K562 (cell line): ENCODE results near the gene NKD1. TPM values are rescaled to one million over a fixed set of nuclear protein-coding genes. Genes with fewer than 3 reads are reported as not detected.

Experiments
- ATAC-seq: fragments of 200-7000 bp; cut with Tn5 transposase; 3 replicates; pipeline ENCODE4 v1.9.1; 2020; ENCODE audit warnings: moderate library complexity
- BruUV-seq: library from RNA; stranded (reverse); fragments of 400-500 nt; replicated peaks from 2 replicates; lab custom pipeline; 2021; lab: Mats Ljungman, UMichigan
- CTCF ChIA-PET: fragments of 300-600 bp; formaldehyde crosslinking; extraction: SDS; loops from one replicate; lab custom pipeline; 2021; ENCODE audit warnings: low intra/inter-chr PET ratio; lab: Yijun Ruan, JAX
- POLR2A ChIA-PET: fragments of 300-600, 350-650 bp; sonication (Branson Sonifier 250); formaldehyde crosslinking; extraction: SDS; loops from one replicate; lab custom pipeline; 2021; ENCODE audit warnings: antibody characterized with exemption, inconsistent platforms; lab: Yijun Ruan, JAX
- DNase-seq, 4 experiments: peaks; one replicate each; pipeline versions ENCODE4 v3.0.0 to v3.0.0-alpha.2; 2011 to 2018; ENCODE audit warnings: low spot score in 3 of 4, mixed read lengths in 3 of 4; ENCODE audit errors: extremely low read depth in 1 of 4
- FAIRE-seq: peaks from 2 replicates; lab custom pipeline; 2011; peaks lifted over from hg19 to GRCh38; lab: Jason Lieb, UNC
- H2AFZ ChIP-seq: 2 replicates; pipeline ENCODE4 v1.6.0; 2011; ENCODE audit warnings: low read depth, low read length, control low read depth, inconsistent platforms
- H3K27ac ChIP-seq: fragments of 200-600 bp; 3 replicates; pipeline ENCODE4 v1.8.0; 2011; ENCODE audit warnings: low read depth, mild to moderate bottlenecking, control low read depth, inconsistent platforms, low read length, moderate library complexity, mixed read lengths; ENCODE audit errors: extremely low read depth
- H3K27me3 ChIP-seq, 2 experiments: fragments of 300-600 bp in 1 of 2; 2 replicates in 1 of 2; 3 replicates in 1 of 2; pipeline versions ENCODE4 v1.6.0 to v1.8.0; 2011; ENCODE audit warnings: inconsistent platforms in 2 of 2, low read length in 2 of 2, mild to moderate bottlenecking in 1 of 2, mixed read lengths in 1 of 2, moderate library complexity in 1 of 2; ENCODE audit not compliant: control insufficient read depth in 2 of 2, insufficient read depth in 2 of 2
- H3K36me3 ChIP-seq: fragments of 300-600 bp; 3 replicates; pipeline ENCODE4 v1.8.0; 2011; ENCODE audit warnings: mild to moderate bottlenecking, low read length, inconsistent platforms; ENCODE audit not compliant: control insufficient read depth, insufficient read depth
- H3K4me1 ChIP-seq, 2 experiments: fragments of 200-600 bp in 1 of 2; replicated peaks in 1 of 2; 2 replicates in 1 of 2; 3 replicates in 1 of 2; pipeline versions ENCODE4 v1.5.1 to v1.8.0; 2011; ENCODE audit warnings: inconsistent platforms in 2 of 2, low read length in 2 of 2, mild to moderate bottlenecking in 1 of 2, mixed read lengths in 1 of 2, moderate library complexity in 1 of 2; ENCODE audit not compliant: control insufficient read depth in 2 of 2, insufficient read depth in 2 of 2
- H3K4me2 ChIP-seq: 2 replicates; pipeline ENCODE4 v1.6.1; 2011; ENCODE audit warnings: low read length, control low read depth, inconsistent platforms, mixed read lengths; ENCODE audit not compliant: insufficient read depth
- H3K4me3 ChIP-seq: fragments of 200-600 bp; sonication (generic), shearing (Covaris generic); 2 replicates; pipeline ENCODE4 v1.5.1; 2016; ENCODE audit warnings: control low read depth, inconsistent platforms
- H3K79me2 ChIP-seq: fragments of 200-600 bp; 3 replicates; pipeline ENCODE4 v1.8.0; 2011; ENCODE audit warnings: low read length, inconsistent platforms; ENCODE audit not compliant: control insufficient read depth, insufficient read depth
- H3K9ac ChIP-seq, 2 experiments: 2 replicates each; pipeline versions ENCODE4 v1.6.0 to v1.6.1; 2011; ENCODE audit warnings: low read depth in 2 of 2, low read length in 2 of 2, control low read depth in 1 of 2, inconsistent platforms in 1 of 2, mild to moderate bottlenecking in 1 of 2, mixed read lengths in 1 of 2; ENCODE audit not compliant: insufficient read depth in 1 of 2
- H3K9me1 ChIP-seq: one replicate; pipeline ENCODE4 v1.6.0; 2011; ENCODE audit warnings: inconsistent platforms, mild to moderate bottlenecking, low read length, moderate library complexity; ENCODE audit not compliant: control insufficient read depth, insufficient read depth
- H3K9me3 ChIP-seq: replicated peaks from 2 replicates; pipeline ENCODE4 v1.5.1; 2011; ENCODE audit warnings: low read depth, low read length, inconsistent platforms; ENCODE audit not compliant: control insufficient read depth, insufficient read depth
- H4K20me1 ChIP-seq: replicated peaks from 2 replicates; pipeline ENCODE4 v1.6.1; 2011; ENCODE audit warnings: low read length, inconsistent platforms, mixed read lengths; ENCODE audit not compliant: control insufficient read depth, insufficient read depth
- CHCHD3 ChIP-seq: fragments of 250-450 bp; sonication (Bioruptor Pico); IDR thresholded peaks from 2 replicates; pipeline ENCODE4 v2.1.2; 2022; ENCODE audit warnings: mild to moderate bottlenecking
- FOXO4 ChIP-seq: fragments of 450-650 bp; formaldehyde crosslinking; IDR thresholded peaks from 2 replicates; pipeline ENCODE4 v1.4.0; 2020; ENCODE audit warnings: mild to moderate bottlenecking, moderate library complexity
- STAT5A ChIP-seq: IDR thresholded peaks from 2 replicates; pipeline ENCODE4 v1.6.1; 2012; ENCODE audit warnings: low read length, inconsistent platforms, borderline replicate concordance
- ZBTB49 ChIP-seq: sonication (generic); formaldehyde crosslinking; IDR thresholded peaks from 2 replicates; pipeline ENCODE4 v1.8.0; 2022; ENCODE audit warnings: missing genetic modification reagents, mild to moderate bottlenecking, borderline replicate concordance
- ZNF282 ChIP-seq: sonication (generic); formaldehyde crosslinking; IDR thresholded peaks from 2 replicates; pipeline ENCODE4 v1.8.1; 2023; ENCODE audit warnings: missing genetic modification reagents
- ZNF431 ChIP-seq: sonication (generic); formaldehyde crosslinking; IDR thresholded peaks from 2 replicates; pipeline ENCODE4 v1.8.0; 2022; ENCODE audit warnings: mild to moderate bottlenecking, missing genetic modification reagents
- ZNF57 ChIP-seq: fragments of 450-650 bp; formaldehyde crosslinking; IDR thresholded peaks from 2 replicates; pipeline ENCODE4 v1.4.0; 2020; ENCODE audit warnings: mild to moderate bottlenecking, moderate library complexity
- WGBS: fragments of 100-300 bp; shearing (Covaris generic); methylation state at CpG from one replicate; pipeline ENCODE4 v1.1.6; 2016; ENCODE audit warnings: low coverage, mixed read lengths; ENCODE audit not compliant: insufficient coverage; ENCODE audit errors: missing lambda C conversion rate; 5-methylcytosine and 5-hydroxymethylcytosine counted together
- in situ Hi-C: fragments of 300-500 bp; cut with MboI; formaldehyde crosslinking; loops from 4 replicates; pipeline ENCODE4 v1.15.0; 2018; ENCODE audit warnings: inconsistent platforms, mixed read lengths
- intact Hi-C: fragments of 100-400 bp; cut with micrococcal nuclease; formaldehyde crosslinking; loops from 2 replicates; pipeline ENCODE4 v1.14.2; 2022
- polyA plus RNA-seq, 8 experiments: library from polyadenylated mRNA; depleted of rRNA in 4 of 8; stranded (reverse) in 5 of 8; unstranded in 3 of 8; fragments of >200 nt; fragmentation: Nextera tagmentation in 2 of 8; fragmentation: Illumina TruSeq in 1 of 8; extraction: Ambion mirVana in 2 of 8; extraction: Trizol in 1 of 8; gene quantifications; 2 replicates each; pipeline versions ENCODE4 v1.2.1 to v1.2.3, GENCODE V29; 2011 to 2014; ENCODE audit warnings: inconsistent platforms in 1 of 8, missing spikeins in 1 of 8
- total RNA-seq, 7 experiments: library from RNA; depleted of rRNA in 6 of 7; stranded (reverse); fragments of >200 nt in 6 of 7; fragmentation: Illumina TruSeq in 2 of 7; extraction: Trizol in 2 of 7; gene quantifications; 2 replicates each; pipeline versions ENCODE4 v1.2.1 to v1.2.3, GENCODE V29; 2011 to 2021; ENCODE audit warnings: low replicate concordance in 1 of 7
- TF ChIP-seq, protein P1 (sequence below): fragments of 450-650 bp; IDR thresholded peaks from 2 replicates; pipeline ENCODE4 v1.6.1; 2016; ENCODE audit warnings: low read depth

Gene NKD1
- total and polyA plus RNA-seq, 9 of the 15 experiments (the other 6 are each of a cell fraction or from before 2014, with no cell fraction given): under 0.01 to 0.24 (median 0.04) TPM; not detected in 2

- Histone ChIP-seq H2AFZ (no peak overlapping the region), H3K4me1 (no peaks in the 10 kb centered on the region; a peak in 1 of 5 replicates), H3K9me1 (no peaks in the 10 kb centered on the region), H3K36me3 (no peaks in the 10 kb centered on the region), H3K4me3 (no peak overlapping the region)
- no TSS peak for BruUV-seq
- DNase-seq: no peak
- TF ChIP-seq, protein P1, sequence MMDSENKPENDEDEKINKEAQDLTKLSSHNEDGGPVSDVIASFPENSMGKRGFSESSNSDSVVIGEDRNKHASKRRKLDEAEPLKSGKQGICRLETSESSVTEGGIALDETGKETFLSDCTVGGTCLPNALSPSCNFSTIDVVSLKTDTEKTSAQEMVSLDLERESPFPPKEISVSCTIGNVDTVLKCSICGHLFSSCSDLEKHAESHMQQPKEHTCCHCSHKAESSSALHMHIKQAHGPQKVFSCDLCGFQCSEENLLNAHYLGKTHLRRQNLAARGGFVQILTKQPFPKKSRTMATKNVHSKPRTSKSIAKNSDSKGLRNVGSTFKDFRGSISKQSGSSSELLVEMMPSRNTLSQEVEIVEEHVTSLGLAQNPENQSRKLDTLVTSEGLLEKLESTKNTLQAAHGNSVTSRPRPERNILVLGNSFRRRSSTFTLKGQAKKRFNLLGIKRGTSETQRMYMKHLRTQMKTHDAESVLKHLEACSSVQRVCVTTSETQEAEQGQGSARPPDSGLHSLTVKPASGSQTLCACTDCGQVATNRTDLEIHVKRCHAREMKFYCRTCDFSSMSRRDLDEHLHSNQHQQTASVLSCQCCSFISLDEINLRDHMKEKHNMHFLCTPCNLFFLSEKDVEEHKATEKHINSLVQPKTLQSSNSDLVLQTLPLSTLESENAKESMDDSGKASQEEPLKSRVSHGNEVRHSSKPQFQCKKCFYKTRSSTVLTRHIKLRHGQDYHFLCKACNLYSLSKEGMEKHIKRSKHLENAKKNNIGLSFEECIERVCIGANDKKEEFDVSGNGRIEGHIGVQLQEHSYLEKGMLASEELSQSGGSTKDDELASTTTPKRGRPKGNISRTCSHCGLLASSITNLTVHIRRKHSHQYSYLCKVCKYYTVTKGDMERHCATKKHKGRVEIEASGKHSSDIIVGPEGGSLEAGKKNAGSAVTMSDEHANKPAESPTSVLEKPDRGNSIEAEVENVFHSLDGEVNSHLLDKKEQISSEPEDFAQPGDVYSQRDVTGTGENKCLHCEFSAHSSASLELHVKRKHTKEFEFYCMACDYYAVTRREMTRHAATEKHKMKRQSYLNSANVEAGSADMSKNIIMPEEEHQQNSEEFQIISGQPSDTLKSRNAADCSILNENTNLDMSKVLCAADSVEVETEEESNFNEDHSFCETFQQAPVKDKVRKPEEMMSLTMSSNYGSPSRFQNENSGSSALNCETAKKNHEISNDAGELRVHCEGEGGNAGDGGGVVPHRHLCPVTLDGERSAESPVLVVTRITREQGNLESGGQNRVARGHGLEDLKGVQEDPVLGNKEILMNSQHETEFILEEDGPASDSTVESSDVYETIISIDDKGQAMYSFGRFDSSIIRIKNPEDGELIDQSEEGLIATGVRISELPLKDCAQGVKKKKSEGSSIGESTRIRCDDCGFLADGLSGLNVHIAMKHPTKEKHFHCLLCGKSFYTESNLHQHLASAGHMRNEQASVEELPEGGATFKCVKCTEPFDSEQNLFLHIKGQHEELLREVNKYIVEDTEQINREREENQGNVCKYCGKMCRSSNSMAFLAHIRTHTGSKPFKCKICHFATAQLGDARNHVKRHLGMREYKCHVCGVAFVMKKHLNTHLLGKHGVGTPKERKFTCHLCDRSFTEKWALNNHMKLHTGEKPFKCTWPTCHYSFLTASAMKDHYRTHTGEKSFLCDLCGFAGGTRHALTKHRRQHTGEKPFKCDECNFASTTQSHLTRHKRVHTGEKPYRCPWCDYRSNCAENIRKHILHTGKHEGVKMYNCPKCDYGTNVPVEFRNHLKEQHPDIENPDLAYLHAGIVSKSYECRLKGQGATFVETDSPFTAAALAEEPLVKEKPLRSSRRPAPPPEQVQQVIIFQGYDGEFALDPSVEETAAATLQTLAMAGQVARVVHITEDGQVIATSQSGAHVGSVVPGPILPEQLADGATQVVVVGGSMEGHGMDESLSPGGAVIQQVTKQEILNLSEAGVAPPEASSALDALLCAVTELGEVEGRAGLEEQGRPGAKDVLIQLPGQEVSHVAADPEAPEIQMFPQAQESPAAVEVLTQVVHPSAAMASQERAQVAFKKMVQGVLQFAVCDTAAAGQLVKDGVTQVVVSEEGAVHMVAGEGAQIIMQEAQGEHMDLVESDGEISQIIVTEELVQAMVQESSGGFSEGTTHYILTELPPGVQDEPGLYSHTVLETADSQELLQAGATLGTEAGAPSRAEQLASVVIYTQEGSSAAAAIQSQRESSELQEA: no peak
- TF ChIP-seq ZNF57 (no peak), CHCHD3 (CRISPR knock-in tag) (no peak), ZNF431 (CRISPR knock-in tag) (no peak), STAT5A (no peak), ZBTB49 (CRISPR knock-in tag) (no peak), ZNF282 (no peak), FOXO4 (CRISPR knock-in tag) (no peak)
- TF ChIP-seq, all 486 proteins: peak for 0
- ChIA-PET POLR2A (interaction anchor here (0.5 kb wide), 2 partner anchors 10 to 618 kb away, joined by 3 read pairs; no protein-coding TSS in a partner anchor), CTCF (no interaction called here)
- FAIRE-seq: no peak
- H3K79me2 ChIP-seq: no peaks in the 10 kb centered on the region
- intact Hi-C loops (no loop called here), in situ Hi-C loops (no loop called here)
- H3K27me3 ChIP-seq: peaks cover 6 to 16% of the 10 kb centered on the region in 2 experiments; a peak in 2 of 5 replicates
- no peak overlapping the region for H3K4me2 ChIP-seq
- ATAC-seq: no peak
- no peak overlapping the region for H3K27ac ChIP-seq
- H3K9ac ChIP-seq: no peak overlapping the region
- H3K9me3 ChIP-seq: no peaks in the 10 kb centered on the region
- H4K20me1 ChIP-seq: no peaks in the 10 kb centered on the region
- 1% methylated on average over 12 of the region's 12 CpGs for WGBS
Measured at GRCh38 chr16:50535506-50536257, 12.5 kb upstream of the NKD1 start.
